ENCODE measurements around the gene TMEM17.

DNA sequence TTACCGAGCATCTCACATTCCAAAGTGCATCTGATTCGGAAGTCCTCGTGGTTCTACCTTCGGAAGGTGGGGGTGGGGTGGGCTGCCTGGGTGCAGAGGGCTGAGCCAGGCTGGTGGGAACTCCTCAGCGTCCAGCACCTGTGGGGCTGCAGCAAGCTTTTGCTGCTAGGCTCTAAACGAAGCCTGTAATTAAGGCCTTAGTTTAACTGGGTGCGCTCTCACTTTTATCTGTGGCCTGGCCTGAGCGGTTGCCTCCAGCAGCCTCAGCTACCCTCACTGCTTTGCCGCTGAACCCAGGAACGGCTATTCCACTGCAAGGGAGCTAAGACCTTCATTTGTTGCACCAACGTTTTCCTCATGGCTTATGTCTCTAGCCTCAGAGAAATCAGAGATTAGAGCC is 48.4 kb downstream of the TMEM17 start:
- TF ChIP-seq, protein P1, sequence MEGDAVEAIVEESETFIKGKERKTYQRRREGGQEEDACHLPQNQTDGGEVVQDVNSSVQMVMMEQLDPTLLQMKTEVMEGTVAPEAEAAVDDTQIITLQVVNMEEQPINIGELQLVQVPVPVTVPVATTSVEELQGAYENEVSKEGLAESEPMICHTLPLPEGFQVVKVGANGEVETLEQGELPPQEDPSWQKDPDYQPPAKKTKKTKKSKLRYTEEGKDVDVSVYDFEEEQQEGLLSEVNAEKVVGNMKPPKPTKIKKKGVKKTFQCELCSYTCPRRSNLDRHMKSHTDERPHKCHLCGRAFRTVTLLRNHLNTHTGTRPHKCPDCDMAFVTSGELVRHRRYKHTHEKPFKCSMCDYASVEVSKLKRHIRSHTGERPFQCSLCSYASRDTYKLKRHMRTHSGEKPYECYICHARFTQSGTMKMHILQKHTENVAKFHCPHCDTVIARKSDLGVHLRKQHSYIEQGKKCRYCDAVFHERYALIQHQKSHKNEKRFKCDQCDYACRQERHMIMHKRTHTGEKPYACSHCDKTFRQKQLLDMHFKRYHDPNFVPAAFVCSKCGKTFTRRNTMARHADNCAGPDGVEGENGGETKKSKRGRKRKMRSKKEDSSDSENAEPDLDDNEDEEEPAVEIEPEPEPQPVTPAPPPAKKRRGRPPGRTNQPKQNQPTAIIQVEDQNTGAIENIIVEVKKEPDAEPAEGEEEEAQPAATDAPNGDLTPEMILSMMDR (IDR thresholded peaks at IDR 0.05; ENCODE audit: extremely low read depth in 1 of 2, insufficient read depth in 1 of 2, low read depth in 1 of 2, low read length in 2 of 2) = no peak
- TF ChIP-seq POLR2AphosphoS5 (IDR thresholded peaks at IDR 0.05; ENCODE audit: insufficient read depth, low read depth, low read length) = no peak
- TF ChIP-seq POLR2A (IDR thresholded peaks at IDR 0.05; ENCODE audit: low read depth, low read length) = no peak
- no peak for TF ChIP-seq GATA2 (IDR thresholded peaks at IDR 0.05; ENCODE audit: insufficient read depth, insufficient read length, low read depth, low read length)
- TF ChIP-seq EZH2 (IDR thresholded peaks at IDR 0.05; ENCODE audit: borderline replicate concordance, low read depth, low read length, severe bottlenecking) = no peak
- no peak for TF ChIP-seq MYC (IDR thresholded peaks at IDR 0.05; ENCODE audit: low read depth, low read length)
- TF ChIP-seq, protein P2, sequence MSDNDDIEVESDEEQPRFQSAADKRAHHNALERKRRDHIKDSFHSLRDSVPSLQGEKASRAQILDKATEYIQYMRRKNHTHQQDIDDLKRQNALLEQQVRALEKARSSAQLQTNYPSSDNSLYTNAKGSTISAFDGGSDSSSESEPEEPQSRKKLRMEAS (IDR thresholded peaks at IDR 0.05; ENCODE audit: insufficient read depth, insufficient read length) = no peak
- no peak for TF ChIP-seq FOS (IDR thresholded peaks at IDR 0.05; ENCODE audit: borderline replicate concordance, insufficient read depth, low read length)
